Measurements from ENCODE around the gene CLIC6. TPM values are rescaled to one million over a fixed set of nuclear protein-coding genes. Genes with fewer than 3 reads are reported as not detected.

Gene CLIC6
- total and polyA plus RNA-seq, 2 of the 4 experiments (the other 2 are of a cell fraction): not detected

GRCh38 chr21:34644825-34645224 is 24.0 kb upstream of the CLIC6 start:
- Histone ChIP-seq H3K9me3 (ENCODE audit: control insufficient read depth, insufficient read depth, low read length) (no peaks in the 10 kb centered on the region), H3K4me1 (ENCODE audit: control insufficient read depth, insufficient read depth, low read length) (peaks cover 6% of the 10 kb centered on the region), H2BK15ac (ENCODE audit: low read depth, low read length) (no peak overlapping the region), H3K79me1 (ENCODE audit: low read depth in 1 of 2, low read length in 2 of 2) (no peaks in the 10 kb centered on the region), H3K4me2 (ENCODE audit: low read depth, low read length) (no peak overlapping the region), H3K9ac (ENCODE audit: low read depth, low read length) (no peak overlapping the region), H3K4ac (ENCODE audit: low read depth, low read length) (no peak overlapping the region), H3K56ac (ENCODE audit: extremely low read depth, insufficient read depth, low read length) (no peak overlapping the region), H2BK120ac (ENCODE audit: low read depth, low read length) (no peak overlapping the region), H3K23ac (ENCODE audit: low read depth, low read length) (no peak overlapping the region), H3K9me1 (ENCODE audit: insufficient read depth, low read length) (peaks cover 7% of the 10 kb centered on the region), H2AK5ac (ENCODE audit: low read depth, low read length) (no peak overlapping the region), H2AK9ac (replicated peaks; ENCODE audit: low read depth, low read length, poor library complexity) (no peak overlapping the region), H4K5ac (ENCODE audit: low read depth, low read length) (no peak overlapping the region), H4K20me1 (ENCODE audit: insufficient read depth, low read length) (no peaks in the 10 kb centered on the region), H3K27ac (ENCODE audit: insufficient read depth, low read length) (no peak overlapping the region), H3K4me3 (ENCODE audit: insufficient read depth, low read depth, low read length) (no peak overlapping the region), H3K14ac (replicated peaks; ENCODE audit: low read depth, low read length) (no peak overlapping the region), H4K91ac (ENCODE audit: insufficient read depth, low read depth, low read length) (no peak overlapping the region), H3K18ac (ENCODE audit: low read depth, low read length) (no peak overlapping the region), H2BK20ac (ENCODE audit: low read depth, low read length) (no peak overlapping the region), H3K36me3 (ENCODE audit: control insufficient read depth, insufficient read depth, low read length) (no peaks in the 10 kb centered on the region), H3K27me3 (ENCODE audit: control insufficient read depth, insufficient read depth, low read length) (peaks cover 12% of the 10 kb centered on the region), H2BK5ac (ENCODE audit: low read depth, low read length, poor library complexity, severe bottlenecking) (no peak overlapping the region), H2AFZ (replicated peaks; ENCODE audit: low read length, poor library complexity) (no peak overlapping the region), H4K8ac (ENCODE audit: low read depth in 2 of 2, low read length in 2 of 2) (no peak overlapping the region)
- TF ChIP-seq CTCF (conservative IDR thresholded peaks at IDR 0.05; ENCODE audit: low read depth, low read length) (no peak), SMC3 (IDR thresholded peaks at IDR 0.05; ENCODE audit: low read depth, low read length) (no peak), RCOR1 (IDR thresholded peaks at IDR 0.05; ENCODE audit: insufficient replicate concordance, low read length) (no peak), BHLHE40 (IDR thresholded peaks at IDR 0.05; ENCODE audit: low read depth, low read length) (no peak), RAD21 (IDR thresholded peaks at IDR 0.05; ENCODE audit: low read length) (no peak), NFE2L2 (IDR thresholded peaks at IDR 0.05; ENCODE audit: low read depth, low read length) (no peak), CHD1 (IDR thresholded peaks at IDR 0.05; ENCODE audit: low read depth, low read length) (no peak), USF2 (IDR thresholded peaks at IDR 0.05; ENCODE audit: low read depth, low read length) (no peak), RFX5 (IDR thresholded peaks at IDR 0.05; ENCODE audit: low read depth, low read length) (no peak), MAZ (IDR thresholded peaks at IDR 0.05; ENCODE audit: borderline replicate concordance, low read depth, low read length) (no peak), ELK1 (IDR thresholded peaks at IDR 0.05; ENCODE audit: borderline replicate concordance, low read depth, low read length) (no peak)
- 75% methylated on average over 1 of the region's 4 CpGs; no CpG with 5 or more reads in 1 of the 2 experiments for WGBS, 2 experiments (ENCODE audit: extremely low coverage in 2 of 2, insufficient read length in 1 of 2)
- intact Hi-C loops (cut with micrococcal nuclease) (no loop called here), in situ Hi-C loops (cut with MboI; ENCODE audit: low sequenced_read_pairs) (no loop called here), dilution Hi-C loops (cut with HindIII; ENCODE audit: low sequenced_read_pairs, unreplicated experiment) (no loop called here)
- POLR2A ChIA-PET (ENCODE audit: unreplicated experiment): no interaction called here
- no TSS peak for BruUV-seq (replicated peaks)
- DNase-seq (no peak), ATAC-seq (ENCODE audit: low read depth) (no peak)
- CTCF ChIA-PET: no interaction called here

Data from IMR-90 (cell line).